ENCODE results near the gene SLC6A1. TPM values are rescaled to one million over a fixed set of nuclear protein-coding genes. Genes with fewer than 3 reads are reported as not detected.

Gene SLC6A1
- total RNA-seq, 1 experiment from 2014 or later, result not detected

DNA sequence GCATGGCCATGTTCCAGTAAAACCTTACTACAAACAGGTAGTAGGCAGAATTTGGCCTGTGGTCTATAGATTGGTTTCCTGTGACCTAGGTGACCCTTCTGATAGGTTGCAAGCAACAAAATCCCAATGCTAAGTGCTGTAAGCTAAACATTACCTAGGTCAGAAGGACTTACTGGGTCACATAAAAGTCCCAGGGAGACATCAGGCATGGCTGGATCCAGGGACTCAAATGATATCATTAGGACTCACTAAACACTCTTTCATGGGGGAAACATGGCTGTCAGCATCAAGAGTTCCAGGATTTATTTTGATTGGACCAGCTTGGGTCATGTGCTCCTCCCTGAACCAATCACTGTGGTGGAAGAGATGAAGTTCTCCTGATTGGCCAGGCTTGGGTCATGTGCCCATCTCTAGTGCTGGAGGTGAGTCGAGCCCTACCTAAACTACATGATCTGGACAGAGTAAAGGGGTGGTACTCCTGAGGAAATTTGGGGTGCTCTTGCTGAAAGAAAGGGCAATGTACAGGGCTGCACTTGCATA is 16.8 kb upstream of the SLC6A1 start:
- Histone ChIP-seq H3K4me1 (ENCODE audit: insufficient read depth, low read length, poor library complexity, severe bottlenecking) (no peaks in the 10 kb centered on the region), H3K27ac (ENCODE audit: low read depth, low read length, poor library complexity, severe bottlenecking) (no peak overlapping the region), H3K36me3 (ENCODE audit: insufficient read depth, low read length, poor library complexity, severe bottlenecking) (no peaks in the 10 kb centered on the region), H3K4me3 (ENCODE audit: low read depth, low read length, poor library complexity, severe bottlenecking) (no peak overlapping the region), H3K9me3 (ENCODE audit: low read depth, low read length, poor library complexity, severe bottlenecking) (no peaks in the 10 kb centered on the region), H3K27me3 (replicated peaks; ENCODE audit: insufficient read depth, low read depth, low read length, poor library complexity) (peaks cover 17% of the 10 kb centered on the region)
- BruUV-seq (replicated peaks), result no TSS peak
- ChIA-PET POLR2A (ENCODE audit: low non-redundant PET) (no interaction called here), CTCF (no interaction called here)
- intact Hi-C loops (cut with micrococcal nuclease; ENCODE audit: unreplicated experiment), result no loop called here
- DNase-seq (ENCODE audit: low spot score), result no peak
- TF ChIP-seq EZH2 (IDR thresholded peaks at IDR 0.05; ENCODE audit: borderline replicate concordance, low read depth, low read length, poor library complexity, severe bottlenecking) (no peak), CTCF (conservative IDR thresholded peaks at IDR 0.05; ENCODE audit: low read depth, low read length) (no peak)

DNA sequence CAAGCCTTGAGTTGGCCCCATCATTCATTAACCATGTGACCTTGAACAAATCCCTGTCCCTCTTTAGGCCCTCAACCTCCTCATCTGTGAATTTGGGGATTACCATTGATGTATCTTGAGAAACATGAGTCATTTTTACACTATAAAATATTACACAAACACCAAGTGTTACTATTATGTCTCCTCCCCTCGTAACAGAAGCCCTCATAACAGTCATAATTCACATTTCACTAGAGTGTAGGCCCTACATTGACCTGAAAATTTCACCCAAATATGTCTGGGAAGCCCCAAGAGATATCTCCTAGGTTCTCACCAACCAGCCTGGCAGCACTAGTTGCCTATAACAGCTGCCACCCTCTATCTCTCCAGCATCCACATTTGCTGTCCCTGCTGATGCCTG is 15.8 kb upstream of the SLC6A1 start:
- no peak for DNase-seq (ENCODE audit: low spot score)
- H3K36me3 ChIP-seq (ENCODE audit: insufficient read depth, low read length, poor library complexity, severe bottlenecking), result no peaks in the 10 kb centered on the region
- H3K9me3 ChIP-seq (ENCODE audit: low read depth, low read length, poor library complexity, severe bottlenecking), result no peaks in the 10 kb centered on the region
- ChIA-PET CTCF (no interaction called here), POLR2A (ENCODE audit: low non-redundant PET) (no interaction called here)
- intact Hi-C loops (cut with micrococcal nuclease; ENCODE audit: unreplicated experiment), result no loop called here
- TF ChIP-seq CTCF (conservative IDR thresholded peaks at IDR 0.05; ENCODE audit: low read depth, low read length) (no peak), EZH2 (IDR thresholded peaks at IDR 0.05; ENCODE audit: borderline replicate concordance, low read depth, low read length, poor library complexity, severe bottlenecking) (no peak)
- no TSS peak for BruUV-seq (replicated peaks)
- H3K27ac ChIP-seq (ENCODE audit: low read depth, low read length, poor library complexity, severe bottlenecking), result no peak overlapping the region
- no peak overlapping the region for H3K4me3 ChIP-seq (ENCODE audit: low read depth, low read length, poor library complexity, severe bottlenecking)
- peaks cover 20% of the 10 kb centered on the region for H3K27me3 ChIP-seq (replicated peaks; ENCODE audit: insufficient read depth, low read depth, low read length, poor library complexity)
- no peaks in the 10 kb centered on the region for H3K4me1 ChIP-seq (ENCODE audit: insufficient read depth, low read length, poor library complexity, severe bottlenecking)

- Histone ChIP-seq H3K27me3 (replicated peaks; ENCODE audit: insufficient read depth, low read depth, low read length, poor library complexity) (peaks cover 26% of the 10 kb centered on the region), H3K4me1 (ENCODE audit: insufficient read depth, low read length, poor library complexity, severe bottlenecking) (no peaks in the 10 kb centered on the region), H3K36me3 (ENCODE audit: insufficient read depth, low read length, poor library complexity, severe bottlenecking) (no peaks in the 10 kb centered on the region), H3K27ac (ENCODE audit: low read depth, low read length, poor library complexity, severe bottlenecking) (no peak overlapping the region), H3K4me3 (ENCODE audit: low read depth, low read length, poor library complexity, severe bottlenecking) (no peak overlapping the region), H3K9me3 (ENCODE audit: low read depth, low read length, poor library complexity, severe bottlenecking) (no peaks in the 10 kb centered on the region)
- no TSS peak for BruUV-seq (replicated peaks)
- DNase-seq (ENCODE audit: low spot score), result no peak
- no peak for TF ChIP-seq EZH2 (IDR thresholded peaks at IDR 0.05; ENCODE audit: borderline replicate concordance, low read depth, low read length, poor library complexity, severe bottlenecking)
- no peak for TF ChIP-seq CTCF (conservative IDR thresholded peaks at IDR 0.05; ENCODE audit: low read depth, low read length)
- CTCF ChIA-PET, result no interaction called here
- POLR2A ChIA-PET (ENCODE audit: low non-redundant PET), result no interaction called here
- intact Hi-C loops (cut with micrococcal nuclease; ENCODE audit: unreplicated experiment), result no loop called here
These were observed 14.5 kb upstream of the SLC6A1 start for GRCh38 chr3:10977892-10978510.
